ENCODE results near the gene ITGB1BP1. TPM values are rescaled to one million over a fixed set of nuclear protein-coding genes. Genes with fewer than 3 reads are reported as not detected.

The ITGB1BP1 gene
- total and polyA plus RNA-seq, 7 donors: 47.5 to 138 (median 85.9) TPM

GRCh38 chr2:9374071-9374730, 49.1 kb downstream of the ITGB1BP1 start:
- H3K36me3 ChIP-seq (ENCODE audit: insufficient read depth in 1 of 2, low read depth in 1 of 2): peaks cover 0 to 11% of the 10 kb centered on the region in 2 donors
- 93 to 96% (median 95%) methylated on average over 18 of the region's 18 CpGs for WGBS, 3 donors
- no peaks in the 10 kb centered on the region for H3K9me3 ChIP-seq
- TF ChIP-seq CTCF (IDR thresholded peaks at IDR 0.05): no peak
- H3K27ac ChIP-seq: no peak overlapping the region
- no peaks in the 10 kb centered on the region for H3K27me3 ChIP-seq (ENCODE audit: insufficient read depth in 3 of 3, low read length in 2 of 3)
- intact Hi-C loops (cut with DNase I): no loop called here
- DNase-seq (no peak), ATAC-seq (no peak)
- H3K4me1 ChIP-seq: no peaks in the 10 kb centered on the region
- H3K4me3 ChIP-seq: no peak overlapping the region

DNA sequence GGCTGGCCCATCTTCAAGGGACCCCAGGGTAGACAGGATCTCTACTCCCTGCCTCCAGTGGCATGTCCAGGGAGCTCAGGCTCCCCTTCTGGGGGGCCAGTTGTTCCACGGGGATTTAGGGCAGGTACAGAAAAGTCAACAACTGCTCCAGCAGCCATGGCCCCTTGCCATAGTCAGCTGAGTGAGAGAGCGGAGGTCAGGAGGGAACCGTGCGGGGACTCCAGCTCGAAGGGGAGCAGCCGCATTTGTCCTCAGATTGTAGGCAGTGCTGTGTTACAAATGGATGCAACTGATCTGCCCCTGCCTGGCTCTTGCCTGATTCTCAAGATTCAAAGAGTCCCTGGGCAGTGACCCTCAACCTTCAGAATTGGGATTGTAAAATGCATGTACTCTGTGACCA, 49.9 kb downstream of the ITGB1BP1 start:
- Histone ChIP-seq H3K9me3 (no peaks in the 10 kb centered on the region), H3K4me3 (no peak overlapping the region), H3K36me3 (ENCODE audit: insufficient read depth in 1 of 2, low read depth in 1 of 2) (peaks cover 0 to 13% of the 10 kb centered on the region in 2 donors), H3K27me3 (ENCODE audit: insufficient read depth in 3 of 3, low read length in 2 of 3) (no peaks in the 10 kb centered on the region), H3K4me1 (no peaks in the 10 kb centered on the region), H3K27ac (no peak overlapping the region)
- ATAC-seq (no peak), DNase-seq (no peak)
- no peak for TF ChIP-seq CTCF (IDR thresholded peaks at IDR 0.05)
- intact Hi-C loops (cut with DNase I): no loop called here
- 84 to 87% (median 85%) methylated on average over 6 of the region's 6 CpGs for WGBS, 3 donors

- no peaks in the 10 kb centered on the region for H3K27me3 ChIP-seq (ENCODE audit: insufficient read depth in 3 of 3, low read length in 2 of 3)
- H3K27ac ChIP-seq: no peak overlapping the region
- WGBS, 3 donors: 95 to 97% (median 96%) methylated on average over 17 of the region's 17 CpGs
- ATAC-seq: no peak
- intact Hi-C loops (cut with DNase I): no loop called here
- H3K4me1 ChIP-seq: no peaks in the 10 kb centered on the region
- DNase-seq: no peak
- H3K9me3 ChIP-seq: no peaks in the 10 kb centered on the region
- H3K4me3 ChIP-seq: no peak overlapping the region
- TF ChIP-seq CTCF (IDR thresholded peaks at IDR 0.05): no peak
- peaks cover 0 to 18% of the 10 kb centered on the region in 2 donors for H3K36me3 ChIP-seq (ENCODE audit: insufficient read depth in 1 of 2, low read depth in 1 of 2)
Measured at GRCh38 chr2:9373047-9373446, 50.3 kb downstream of the ITGB1BP1 start.

GRCh38 chr2:9370746-9371145, 52.6 kb downstream of the ITGB1BP1 start:
- ATAC-seq: no peak
- TF ChIP-seq CTCF (IDR thresholded peaks at IDR 0.05): no peak
- Histone ChIP-seq H3K4me1 (no peaks in the 10 kb centered on the region), H3K9me3 (no peaks in the 10 kb centered on the region), H3K36me3 (ENCODE audit: insufficient read depth in 1 of 2, low read depth in 1 of 2) (peaks cover 0 to 25% of the 10 kb centered on the region in 2 donors), H3K27ac (no peak overlapping the region), H3K27me3 (ENCODE audit: insufficient read depth in 3 of 3, low read length in 2 of 3) (no peaks in the 10 kb centered on the region), H3K4me3 (no peak overlapping the region)
- DNase-seq: no peak
- 84 to 87% (median 85%) methylated on average over 11 of the region's 11 CpGs for WGBS, 3 donors
- intact Hi-C loops (cut with DNase I): no loop called here

GRCh38 chr2:9366026-9366425, 57.3 kb downstream of the ITGB1BP1 start:
- ATAC-seq: no peak
- H3K36me3 ChIP-seq (ENCODE audit: insufficient read depth in 1 of 2, low read depth in 1 of 2): peaks cover 0 to 18% of the 10 kb centered on the region in 2 donors
- H3K4me3 ChIP-seq: no peak overlapping the region
- no peaks in the 10 kb centered on the region for H3K4me1 ChIP-seq
- no peak for TF ChIP-seq CTCF (IDR thresholded peaks at IDR 0.05)
- H3K27ac ChIP-seq: no peak overlapping the region
- no peaks in the 10 kb centered on the region for H3K9me3 ChIP-seq
- WGBS, 3 donors: 64 to 76% (median 65%) methylated on average over 6 of the region's 6 CpGs
- no peaks in the 10 kb centered on the region for H3K27me3 ChIP-seq (ENCODE audit: insufficient read depth in 3 of 3, low read length in 2 of 3)
- no peak for DNase-seq
- intact Hi-C loops (cut with DNase I): no loop called here

Measured in psoas muscle (tissue), 8 donors.